Measurements from ENCODE around the gene TBC1D4.

The TBC1D4 gene

GRCh38 chr13:75489502-75490263 is 7.7 kb upstream of the TBC1D4 start:
- DNase-seq (ENCODE audit: low read depth, low spot score) = no peak

GRCh38 chr13:75486146-75487062 is 4.4 kb upstream of the TBC1D4 start:
- DNase-seq (ENCODE audit: low read depth, low spot score) = no peak

- no peak for DNase-seq (ENCODE audit: low read depth, low spot score)
Observed at GRCh38 chr13:75485286-75486062, 3.5 kb upstream of the TBC1D4 start.

GRCh38 chr13:75482820-75483079 is 781 bp upstream of the TBC1D4 start:
- DNase-seq (ENCODE audit: low read depth, low spot score) = no peak

GRCh38 chr13:75481176-75482069 is 546 bp downstream of the TBC1D4 start:
- no peak for DNase-seq (ENCODE audit: low read depth, low spot score)

- no peak for DNase-seq (ENCODE audit: low read depth, low spot score)
Observed at GRCh38 chr13:75480671-75481175, 1.2 kb downstream of the TBC1D4 start.

- DNase-seq (ENCODE audit: low read depth, low spot score) = no peak
Observed at GRCh38 chr13:75479102-75479740, 2.7 kb downstream of the TBC1D4 start.

GRCh38 chr13:75478659-75479058 is 3.3 kb downstream of the TBC1D4 start:
- no peak for DNase-seq (ENCODE audit: low read depth, low spot score)

GRCh38 chr13:75474956-75475355 is 7.0 kb downstream of the TBC1D4 start:
- no peak for DNase-seq (ENCODE audit: low read depth, low spot score)

GRCh38 chr13:75473468-75473867 is 8.5 kb downstream of the TBC1D4 start:
- no peak for DNase-seq (ENCODE audit: low read depth, low spot score)

- no peak for DNase-seq (ENCODE audit: low read depth, low spot score)
Observed at GRCh38 chr13:75470676-75471075, 11.3 kb downstream of the TBC1D4 start.

GRCh38 chr13:75469047-75469446 is 12.9 kb downstream of the TBC1D4 start:
- no peak for DNase-seq (ENCODE audit: low read depth, low spot score)

- no peak for DNase-seq (ENCODE audit: low read depth, low spot score)
Observed at GRCh38 chr13:75468602-75469001, 13.4 kb downstream of the TBC1D4 start.

- DNase-seq (ENCODE audit: low read depth, low spot score) = no peak
Observed at GRCh38 chr13:75468098-75468497, 13.9 kb downstream of the TBC1D4 start.

GRCh38 chr13:75467040-75467728 is 14.8 kb downstream of the TBC1D4 start:
- DNase-seq (ENCODE audit: low read depth, low spot score) = no peak

- no peak for DNase-seq (ENCODE audit: low read depth, low spot score)
Observed at GRCh38 chr13:75465236-75465635, 16.7 kb downstream of the TBC1D4 start.

- DNase-seq (ENCODE audit: low read depth, low spot score) = no peak
Observed at GRCh38 chr13:75461314-75461713, 20.7 kb downstream of the TBC1D4 start.

GRCh38 chr13:75460644-75461043 is 21.3 kb downstream of the TBC1D4 start:
- DNase-seq (ENCODE audit: low read depth, low spot score) = no peak

- no peak for DNase-seq (ENCODE audit: low read depth, low spot score)
Observed at GRCh38 chr13:75458696-75459422, 23.1 kb downstream of the TBC1D4 start.
